ENCODE measurements around the gene GNG2. TPM values are rescaled to one million over a fixed set of nuclear protein-coding genes. Genes with fewer than 3 reads are reported as not detected.
A peak's percentile ranks its signal among the peaks of the same experiment; 100 is the strongest.

GNG2 gene
- total and polyA plus RNA-seq, 2 donors (not counting 1 experiment from before 2014, with no cell fraction given), result 21.1 to 21.5 TPM

GRCh38 chr14:51822499-51822898 lies 37.9 kb upstream of the GNG2 start:
- Histone ChIP-seq H3K27me3 (ENCODE audit: control insufficient read depth, insufficient read depth, low read length) (no peaks in the 10 kb centered on the region), H3K4me1 (ENCODE audit: control insufficient read depth, extremely low read depth, insufficient read depth, low read length) (peaks cover 2% of the 10 kb centered on the region), H4K20me1 (ENCODE audit: control insufficient read depth, extremely low read depth, insufficient read depth, low read length) (no peaks in the 10 kb centered on the region), H3K9me3 (ENCODE audit: control insufficient read depth, insufficient read depth, low read depth, low read length) (no peaks in the 10 kb centered on the region), H3K79me2 (ENCODE audit: control insufficient read depth, insufficient read depth, low read length) (no peaks in the 10 kb centered on the region), H3K4me3 (replicated peaks in 1 of 4; ENCODE audit: control extremely low read depth in 1 of 4, insufficient read depth in 1 of 4, low read depth in 3 of 4, low read length in 4 of 4) (no peak overlapping the region), H3K4me2 (ENCODE audit: extremely low read depth, insufficient read depth, low read length) (no peak overlapping the region), H3K9ac (ENCODE audit: insufficient read depth, low read length) (no peak overlapping the region), H3K27ac (ENCODE audit: insufficient read depth, low read length) (no peak overlapping the region), H2AFZ (ENCODE audit: low read length) (no peak overlapping the region), H3K36me3 (ENCODE audit: control insufficient read depth, insufficient read depth, low read length) (no peaks in the 10 kb centered on the region)
- no peak for TF ChIP-seq EZH2 (IDR thresholded peaks at IDR 0.05; ENCODE audit: low read length, missing control alignments)
- no peak for TF ChIP-seq CTCF (conservative IDR thresholded peaks at IDR 0.05 in 1 of 2, IDR thresholded peaks at IDR 0.05 in 1 of 2; ENCODE audit: low read depth in 1 of 2, low read length in 2 of 2)
- peak in 1 of 2 donors; percentile 35 for DNase-seq (ENCODE audit: low read depth in 2 of 2)

GRCh38 chr14:51823706-51824105 lies 36.7 kb upstream of the GNG2 start:
- H3K4me1 ChIP-seq (ENCODE audit: control insufficient read depth, extremely low read depth, insufficient read depth, low read length), result peaks cover 6% of the 10 kb centered on the region
- no peak overlapping the region for H3K4me2 ChIP-seq (ENCODE audit: extremely low read depth, insufficient read depth, low read length)
- TF ChIP-seq CTCF (conservative IDR thresholded peaks at IDR 0.05 in 1 of 2, IDR thresholded peaks at IDR 0.05 in 1 of 2; ENCODE audit: low read depth in 1 of 2, low read length in 2 of 2) (no peak), EZH2 (IDR thresholded peaks at IDR 0.05; ENCODE audit: low read length, missing control alignments) (no peak)
- no peaks in the 10 kb centered on the region for H3K9me3 ChIP-seq (ENCODE audit: control insufficient read depth, insufficient read depth, low read depth, low read length)
- no peaks in the 10 kb centered on the region for H3K79me2 ChIP-seq (ENCODE audit: control insufficient read depth, insufficient read depth, low read length)
- H3K36me3 ChIP-seq (ENCODE audit: control insufficient read depth, insufficient read depth, low read length), result no peaks in the 10 kb centered on the region
- H3K27ac ChIP-seq (ENCODE audit: insufficient read depth, low read length), result no peak overlapping the region
- no peak overlapping the region for H2AFZ ChIP-seq (ENCODE audit: low read length)
- H3K27me3 ChIP-seq (ENCODE audit: control insufficient read depth, insufficient read depth, low read length), result no peaks in the 10 kb centered on the region
- peak; percentile 19 to 63 for DNase-seq (ENCODE audit: low read depth in 2 of 2)
- no peak overlapping the region for H3K4me3 ChIP-seq (replicated peaks in 1 of 4; ENCODE audit: control extremely low read depth in 1 of 4, insufficient read depth in 1 of 4, low read depth in 3 of 4, low read length in 4 of 4)
- H4K20me1 ChIP-seq (ENCODE audit: control insufficient read depth, extremely low read depth, insufficient read depth, low read length), result no peaks in the 10 kb centered on the region
- no peak overlapping the region for H3K9ac ChIP-seq (ENCODE audit: insufficient read depth, low read length)

- Histone ChIP-seq H3K4me3 (replicated peaks in 1 of 4; ENCODE audit: control extremely low read depth in 1 of 4, insufficient read depth in 1 of 4, low read depth in 3 of 4, low read length in 4 of 4) (no peak overlapping the region), H3K4me1 (ENCODE audit: control insufficient read depth, extremely low read depth, insufficient read depth, low read length) (peaks cover 6% of the 10 kb centered on the region), H3K4me2 (ENCODE audit: extremely low read depth, insufficient read depth, low read length) (no peak overlapping the region), H3K36me3 (ENCODE audit: control insufficient read depth, insufficient read depth, low read length) (no peaks in the 10 kb centered on the region), H3K27ac (ENCODE audit: insufficient read depth, low read length) (no peak overlapping the region), H3K9me3 (ENCODE audit: control insufficient read depth, insufficient read depth, low read depth, low read length) (no peaks in the 10 kb centered on the region), H3K27me3 (ENCODE audit: control insufficient read depth, insufficient read depth, low read length) (peaks cover 3% of the 10 kb centered on the region), H3K9ac (ENCODE audit: insufficient read depth, low read length) (no peak overlapping the region), H2AFZ (ENCODE audit: low read length) (no peak overlapping the region), H4K20me1 (ENCODE audit: control insufficient read depth, extremely low read depth, insufficient read depth, low read length) (no peaks in the 10 kb centered on the region), H3K79me2 (ENCODE audit: control insufficient read depth, insufficient read depth, low read length) (no peaks in the 10 kb centered on the region)
- TF ChIP-seq CTCF (conservative IDR thresholded peaks at IDR 0.05 in 1 of 2, IDR thresholded peaks at IDR 0.05 in 1 of 2; ENCODE audit: low read depth in 1 of 2, low read length in 2 of 2), result no peak
- no peak for TF ChIP-seq EZH2 (IDR thresholded peaks at IDR 0.05; ENCODE audit: low read length, missing control alignments)
- no peak for DNase-seq (ENCODE audit: low read depth in 2 of 2)
Observed at GRCh38 chr14:51824191-51824590, 36.2 kb upstream of the GNG2 start.
